Hematopoietic multipotent progenitor cell treated with erythropoietin and hydrocortisone succinate and interleukin-3 and kit ligand, for 17 days (in vitro differentiated cells): ENCODE measurements around the gene ANKFN1.

Experiments used
- DNase-seq: peaks from one replicate; pipeline ENCODE4 v3.0.0-alpha.2; 2015; ENCODE audit warnings: low spot score

Gene ANKFN1

DNA sequence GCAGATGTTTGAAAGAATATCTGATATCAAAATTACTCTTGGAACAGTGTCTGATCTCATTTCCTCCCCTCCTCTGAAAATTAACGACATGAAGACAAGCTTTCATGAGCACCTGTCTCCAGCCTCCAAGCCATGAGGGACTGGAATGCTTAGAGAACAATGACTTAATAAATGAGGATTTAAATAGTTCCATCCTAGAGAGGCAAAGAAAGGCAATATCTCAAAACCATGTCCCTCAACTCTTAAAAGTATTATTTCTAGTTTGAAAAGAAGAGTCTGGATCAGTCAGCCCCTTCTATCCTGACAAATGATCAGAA is 137.5 kb downstream of the ANKFN1 start:
- DNase-seq: no peak

DNA sequence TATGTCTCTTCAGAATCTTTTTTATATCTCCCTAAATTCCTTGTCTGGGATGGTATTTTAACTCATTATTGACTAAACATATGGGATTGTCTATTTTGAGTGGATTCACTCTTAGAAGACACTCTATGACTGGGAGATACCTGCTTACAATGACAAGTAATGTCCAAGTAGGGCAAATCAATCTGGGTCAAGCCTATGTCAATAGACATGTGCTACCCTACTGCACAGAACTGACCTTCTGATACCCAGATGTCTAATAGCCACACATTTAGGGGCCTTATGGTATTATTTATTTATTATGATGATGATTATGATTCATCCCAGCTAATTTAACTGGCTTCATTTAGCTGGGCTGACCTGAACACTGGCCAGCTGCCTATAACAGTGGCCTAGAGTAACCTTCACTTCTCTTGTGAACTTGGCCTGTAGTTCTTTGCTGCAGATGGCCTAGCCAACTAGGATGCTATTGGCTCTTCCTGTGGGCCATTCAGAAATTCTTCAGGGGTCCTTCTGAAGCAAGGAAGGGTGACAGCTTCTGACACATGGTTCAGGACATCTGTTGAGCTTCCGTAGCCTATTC is 138.0 kb downstream of the ANKFN1 start:
- DNase-seq: no peak

- DNase-seq: no peak
Observed at GRCh38 chr17:56292010-56292409, 138.7 kb downstream of the ANKFN1 start.

GRCh38 chr17:56292578-56292977 is 139.3 kb downstream of the ANKFN1 start:
- no peak for DNase-seq

DNA sequence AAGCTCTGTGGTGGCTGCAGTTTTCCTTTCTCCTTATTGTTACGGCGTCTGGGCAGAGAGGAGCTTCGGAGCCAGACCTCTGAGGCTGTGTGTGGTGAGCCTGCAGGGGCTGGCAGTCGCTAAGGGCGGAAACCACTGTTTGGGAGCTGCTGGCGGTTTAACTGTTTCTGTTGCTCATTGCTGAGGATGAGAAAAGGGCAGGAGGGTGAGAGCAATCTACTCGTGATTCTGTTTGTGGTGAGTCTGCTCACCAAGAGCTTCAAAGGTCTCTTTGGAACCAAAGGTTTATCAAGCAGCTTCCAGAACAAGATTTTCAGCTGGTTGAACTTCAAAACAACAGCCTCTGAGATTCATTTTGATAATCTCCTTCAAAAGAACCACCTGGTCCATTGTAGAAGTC is 143.9 kb downstream of the ANKFN1 start:
- DNase-seq: no peak

DNA sequence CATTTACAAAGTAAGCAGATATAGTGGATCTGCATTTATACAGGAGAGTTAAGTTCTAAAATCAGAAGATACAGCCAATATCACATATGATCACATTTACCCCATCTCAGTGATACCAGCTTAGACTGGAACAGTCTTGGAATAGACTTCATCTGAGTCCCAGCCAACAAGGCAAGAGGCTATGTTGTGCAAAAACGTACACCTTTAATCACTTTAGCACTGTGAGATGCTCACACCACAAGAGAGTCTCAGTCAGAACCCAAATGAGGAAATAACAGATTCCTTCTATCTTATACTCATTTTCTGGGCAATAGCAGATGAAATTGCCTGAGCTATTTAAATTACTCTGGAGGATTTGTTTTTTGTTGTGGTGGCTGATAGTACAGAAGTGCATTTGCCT is 145.6 kb downstream of the ANKFN1 start:
- no peak for DNase-seq

DNA sequence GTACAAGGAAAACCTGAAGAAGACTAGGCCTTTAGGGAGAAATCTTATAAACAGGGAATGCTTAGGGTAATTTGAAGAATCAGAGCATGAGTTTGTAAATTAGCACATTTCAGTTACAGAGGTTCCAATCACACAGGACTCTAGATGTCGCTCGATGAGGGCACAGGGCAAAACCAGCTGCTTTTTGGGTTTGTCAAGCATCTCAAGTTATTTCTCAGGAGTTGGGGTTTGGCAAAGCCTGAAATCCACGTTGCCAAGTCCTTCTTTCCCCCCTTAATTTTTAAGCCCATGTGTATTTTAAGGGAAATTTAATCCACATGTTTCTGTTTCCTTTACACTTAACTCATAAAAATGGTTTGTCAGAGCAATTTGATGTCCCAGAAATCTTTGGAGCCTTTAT is 146.9 kb downstream of the ANKFN1 start:
- DNase-seq: no peak

GRCh38 chr17:56305007-56305406 is 151.7 kb downstream of the ANKFN1 start:
- no peak for DNase-seq

DNA sequence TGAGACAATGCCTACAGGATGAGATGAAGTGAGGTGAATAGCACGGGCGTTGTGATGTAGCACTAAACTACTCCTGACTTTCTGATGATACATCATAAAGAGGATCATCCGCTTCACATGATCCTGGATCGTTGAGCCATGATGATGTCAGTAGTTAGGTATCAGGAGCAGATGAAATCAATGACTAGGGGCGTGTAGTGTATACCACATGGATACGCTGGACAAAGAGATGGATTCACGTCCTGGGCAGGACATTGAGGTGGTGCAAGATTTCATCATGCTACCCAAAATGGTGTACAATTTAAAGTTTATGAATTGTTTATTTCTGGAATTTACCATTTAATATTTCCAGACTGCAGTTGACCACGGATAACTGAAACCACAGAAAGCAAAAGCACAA is 156.6 kb downstream of the ANKFN1 start:
- no peak for DNase-seq

DNA sequence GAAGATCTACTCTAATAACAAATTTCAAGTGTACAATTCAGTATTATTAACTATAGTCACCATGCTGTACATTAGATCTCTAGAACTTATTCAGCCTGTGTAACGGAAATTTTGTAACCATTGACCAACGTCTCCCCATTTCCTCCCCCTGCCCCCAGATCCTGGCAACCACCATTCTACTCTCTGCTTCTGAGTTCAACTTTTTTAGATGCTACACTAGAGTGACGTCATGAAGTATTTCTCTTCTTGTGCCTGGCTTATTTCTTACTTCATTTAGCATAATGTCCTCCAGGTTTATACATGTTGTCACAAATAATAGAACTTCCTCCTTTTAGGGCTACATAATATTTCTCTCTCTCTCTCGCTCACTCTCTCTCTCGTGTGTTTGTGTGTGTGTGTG is 157.5 kb downstream of the ANKFN1 start:
- no peak for DNase-seq

DNA sequence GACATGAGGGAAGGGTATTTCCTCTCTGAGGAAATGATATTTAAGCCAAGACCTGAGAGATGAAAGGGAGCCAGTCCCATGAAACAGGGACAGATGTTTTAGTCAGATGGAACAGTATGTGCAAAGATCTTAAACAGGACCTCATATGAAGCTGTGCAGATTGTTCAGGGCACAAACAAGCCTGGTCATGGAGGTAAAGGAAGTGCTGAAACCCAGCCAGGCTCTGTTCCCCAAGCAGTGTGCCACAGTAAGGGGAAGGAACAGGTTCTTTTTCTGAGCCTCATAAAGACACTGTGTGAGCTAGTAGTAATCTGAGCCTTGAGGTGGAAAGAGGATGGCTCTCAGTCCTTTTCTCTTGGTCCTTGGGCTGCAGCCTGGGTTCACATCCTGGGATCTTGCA is 159.9 kb downstream of the ANKFN1 start:
- DNase-seq: no peak

DNA sequence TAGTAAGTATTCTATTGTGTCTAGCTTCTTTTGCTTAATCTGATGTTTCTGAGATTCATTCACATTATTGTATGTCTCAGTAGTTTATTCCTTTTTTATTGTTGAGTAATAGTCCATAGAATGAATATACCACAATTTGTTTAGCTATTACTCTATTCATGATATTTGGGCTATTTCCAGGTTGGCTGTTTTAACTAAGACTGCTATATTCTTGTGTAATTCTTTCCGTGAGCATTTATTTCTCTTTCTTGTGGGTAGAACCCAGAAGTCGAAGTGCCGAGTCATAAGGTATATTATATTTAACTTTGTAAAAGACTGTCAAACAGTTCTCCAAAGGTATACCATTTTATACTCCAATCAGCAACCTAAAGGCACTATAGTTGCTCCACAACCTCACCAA is 160.8 kb downstream of the ANKFN1 start:
- no peak for DNase-seq

GRCh38 chr17:56314984-56315602 is 161.8 kb downstream of the ANKFN1 start:
- DNase-seq: no peak

GRCh38 chr17:56316604-56317003 is 163.3 kb downstream of the ANKFN1 start:
- DNase-seq: no peak

- DNase-seq: no peak
Observed at GRCh38 chr17:56317351-56318208, 164.3 kb downstream of the ANKFN1 start.

DNA sequence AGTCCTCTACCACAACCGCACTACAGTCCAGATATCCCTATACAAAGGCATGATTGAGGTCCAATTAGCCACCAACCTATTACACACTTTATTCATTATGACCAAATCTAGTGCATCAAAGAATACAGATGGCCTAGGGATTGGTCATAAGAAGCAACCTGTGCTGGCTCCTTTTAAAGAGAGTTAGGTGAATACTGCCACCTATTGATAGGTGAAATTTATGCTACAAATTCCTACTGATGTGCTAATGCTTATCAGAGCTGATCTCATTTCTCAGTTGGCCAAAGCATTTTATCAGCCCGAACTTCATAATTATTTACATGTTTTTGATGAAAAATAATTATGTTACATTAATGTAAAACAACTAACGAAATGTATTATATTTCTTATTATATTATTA is 166.3 kb downstream of the ANKFN1 start:
- DNase-seq: no peak

- no peak for DNase-seq
Observed at GRCh38 chr17:56320443-56320842, 167.2 kb downstream of the ANKFN1 start.

DNA sequence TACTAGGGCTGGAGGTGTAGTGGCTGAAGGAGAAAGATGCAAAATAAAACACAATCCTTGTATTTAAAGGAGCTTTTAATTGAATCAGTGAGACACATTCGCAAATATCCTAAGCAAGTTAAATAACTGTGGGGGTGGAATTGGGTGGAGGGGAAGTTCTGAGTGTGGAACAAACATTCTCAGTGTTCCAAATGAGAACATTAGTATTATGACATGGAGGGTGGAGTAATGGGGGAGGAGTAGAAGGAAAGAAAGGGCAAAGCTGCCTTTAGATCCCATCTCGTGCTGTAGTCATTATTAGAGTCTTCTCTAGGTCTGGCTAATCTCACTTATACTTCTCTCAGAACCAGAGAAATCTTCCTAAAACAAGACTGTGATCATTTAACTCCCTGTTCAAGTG is 169.7 kb downstream of the ANKFN1 start:
- DNase-seq: no peak

- no peak for DNase-seq
Observed at GRCh38 chr17:56324676-56325075, 171.4 kb downstream of the ANKFN1 start.

DNA sequence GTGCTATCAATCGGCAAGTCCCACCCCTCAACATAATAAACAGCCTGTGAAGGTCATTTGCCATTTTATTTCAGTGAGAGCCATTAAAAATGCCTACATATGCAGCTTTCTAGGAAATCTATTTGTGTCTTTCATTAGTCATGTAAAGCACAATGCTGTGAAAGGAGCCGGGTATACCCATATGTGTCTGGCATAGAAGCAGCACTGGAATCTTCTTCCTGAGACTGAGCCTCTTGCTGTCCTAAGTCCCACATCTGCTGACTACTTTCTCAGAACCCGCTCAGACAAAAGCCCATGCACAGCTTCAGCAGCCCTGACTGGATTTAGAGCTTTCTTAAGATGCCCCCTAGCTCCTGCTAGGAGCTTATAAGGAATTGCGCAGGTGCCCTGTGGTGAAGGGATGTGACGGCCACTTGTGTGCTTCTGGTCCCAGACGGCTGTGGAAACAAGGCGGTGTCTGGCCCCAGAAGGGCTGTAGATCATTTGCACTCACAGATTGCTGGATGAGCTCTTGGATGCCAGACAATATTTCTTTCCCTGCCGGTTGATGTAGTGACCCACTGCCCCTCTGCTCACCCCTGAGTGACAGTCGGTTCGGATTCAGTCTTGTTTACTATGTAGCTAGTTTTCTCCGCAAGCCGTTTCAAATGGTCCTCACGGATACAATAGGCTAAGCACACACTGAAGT is 172.2 kb downstream of the ANKFN1 start:
- DNase-seq: no peak

DNA sequence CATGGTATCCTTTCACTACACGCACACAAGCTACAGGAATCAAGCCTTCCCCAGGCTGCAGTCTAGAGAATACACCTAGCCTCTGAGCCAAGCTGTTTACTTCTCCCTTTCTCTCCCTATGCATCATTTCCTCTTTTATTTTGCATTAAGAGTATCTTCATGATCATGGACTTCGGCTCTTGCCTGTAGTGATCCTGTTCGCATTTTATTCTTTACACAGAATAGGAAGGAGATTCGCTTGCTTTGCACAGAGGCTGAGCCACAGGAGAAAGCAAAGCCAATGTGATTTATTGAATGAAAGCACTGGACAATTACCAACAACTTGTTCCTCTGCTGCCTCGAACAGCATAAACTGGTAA is 172.7 kb downstream of the ANKFN1 start:
- DNase-seq: no peak

DNA sequence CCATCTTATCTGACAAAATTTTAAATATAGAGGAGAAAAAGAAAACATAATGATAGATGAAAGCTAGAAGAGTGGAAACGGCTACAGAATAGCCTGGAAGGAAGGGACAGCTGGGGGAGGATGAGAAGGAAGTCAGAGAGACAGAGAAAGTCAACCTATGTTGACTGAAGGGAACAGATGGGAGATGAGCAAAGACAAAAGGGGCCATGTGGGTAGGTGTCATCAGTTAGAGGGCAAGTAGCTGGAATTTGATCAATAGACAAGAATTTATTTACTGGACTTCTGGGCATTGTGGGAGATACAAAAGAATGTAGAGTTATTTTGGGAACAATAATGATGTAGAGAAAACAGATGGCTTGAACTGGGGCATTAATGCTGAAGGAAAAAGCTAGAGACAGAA is 194.4 kb downstream of the ANKFN1 start:
- no peak for DNase-seq

GRCh38 chr17:56350592-56350991 is 197.3 kb downstream of the ANKFN1 start:
- DNase-seq: no peak
